SU-DHL-6 (cell line): ENCODE measurements around the gene RASL11B.

Source experiments
- H2AFZ ChIP-seq: fragments of 200-600 bp; sonication (generic); 2 replicates; pipeline ENCODE4 v1.6.1; 2014; ENCODE audit warnings: low read depth, mild to moderate bottlenecking, moderate library complexity, mixed read lengths, antibody characterized with exemption, low read length; ENCODE audit not compliant: severe bottlenecking
- H3F3A ChIP-seq: fragments of 200-600 bp; shearing (Covaris generic); 2 replicates; pipeline ENCODE4 v1.6.0; 2016; ENCODE audit warnings: antibody characterized with exemption, mild to moderate bottlenecking; ENCODE audit not compliant: insufficient read depth
- H3K27ac ChIP-seq: fragments of 200-600 bp; sonication (generic); 2 replicates; pipeline ENCODE4 v1.5.1; 2016; ENCODE audit warnings: low read depth, mild to moderate bottlenecking, low read length, moderate library complexity, mixed read lengths
- H3K27me3 ChIP-seq: fragments of 200-600 bp; sonication (generic), shearing (Covaris generic); 2 replicates; pipeline ENCODE4 v1.6.0; 2014; ENCODE audit warnings: mild to moderate bottlenecking, low read length
- H3K36me3 ChIP-seq: fragments of 200-600 bp; sonication (generic); 2 replicates; pipeline ENCODE4 v1.6.1; 2014; ENCODE audit warnings: mild to moderate bottlenecking, low read length, mixed read lengths
- H3K4me2 ChIP-seq: fragments of 300-600, 200-600 bp; shearing (Covaris generic), sonication (generic); 2 replicates; pipeline ENCODE4 v1.6.0; 2014; ENCODE audit warnings: low read length, low read depth, mild to moderate bottlenecking; ENCODE audit not compliant: poor library complexity, severe bottlenecking
- H3K4me3 ChIP-seq: fragments of 200-600 bp; sonication (generic); 2 replicates; pipeline ENCODE4 v1.5.1; 2014; ENCODE audit warnings: antibody characterized with exemption, low read length, mild to moderate bottlenecking, mixed read lengths; ENCODE audit not compliant: insufficient read depth, poor library complexity, severe bottlenecking
- H3K79me2 ChIP-seq: fragments of 200-600 bp; sonication (generic); 2 replicates; pipeline ENCODE4 v1.6.1; 2014; ENCODE audit warnings: mild to moderate bottlenecking, low read length, moderate library complexity; ENCODE audit not compliant: insufficient read depth
- H3K9ac ChIP-seq: fragments of 200-600 bp; sonication (generic); 2 replicates; pipeline ENCODE4 v1.7.0; 2014; ENCODE audit warnings: mild to moderate bottlenecking, low read length
- H3K9me2 ChIP-seq: fragments of 200-600 bp; sonication (generic); replicated peaks from 2 replicates; pipeline ENCODE4 v1.6.1; 2014; ENCODE audit warnings: low read length; ENCODE audit not compliant: insufficient read depth
- H3K9me3 ChIP-seq: fragments of 200-600 bp; sonication (generic); 2 replicates; pipeline ENCODE4 v1.6.1; 2014; ENCODE audit warnings: low read length, mixed read lengths; ENCODE audit not compliant: insufficient read depth
- H4K20me1 ChIP-seq: fragments of 200-600 bp; sonication (generic); 2 replicates; pipeline ENCODE4 v1.6.1; 2014; ENCODE audit warnings: low read depth, mild to moderate bottlenecking, antibody characterized with exemption, low read length, moderate library complexity, mixed read lengths
- CTCF ChIP-seq: fragments of 200-600 bp; sonication (generic); IDR thresholded peaks from one replicate; pipeline ENCODE4 v1.5.1; 2017; ENCODE audit warnings: antibody characterized with exemption, mild to moderate bottlenecking, low read length, moderate library complexity; ENCODE audit not compliant: insufficient read depth, poor library complexity, severe bottlenecking
- EZH2phosphoT487 ChIP-seq: fragments of 200-600 bp; sonication (generic), shearing (Covaris generic); conservative IDR thresholded peaks from 2 replicates; pipeline ENCODE4 v1.6.1; 2018; ENCODE audit warnings: mild to moderate bottlenecking, antibody characterized with exemption, low read length, moderate library complexity, mixed read lengths

Gene RASL11B

GRCh38 chr4:52876069-52876468, 14.0 kb downstream of the RASL11B start:
- H3K36me3 ChIP-seq: no peaks in the 10 kb centered on the region
- H3K79me2 ChIP-seq: no peaks in the 10 kb centered on the region
- no peaks in the 10 kb centered on the region for H3F3A ChIP-seq
- no peak overlapping the region for H3K4me3 ChIP-seq
- no peak overlapping the region for H2AFZ ChIP-seq
- no peak for TF ChIP-seq EZH2phosphoT487
- no peak for TF ChIP-seq CTCF
- no peak overlapping the region for H3K9ac ChIP-seq
- no peaks in the 10 kb centered on the region for H3K27me3 ChIP-seq
- H3K9me3 ChIP-seq: no peaks in the 10 kb centered on the region
- H3K9me2 ChIP-seq: no peaks in the 10 kb centered on the region
- H4K20me1 ChIP-seq: no peaks in the 10 kb centered on the region
- no peak overlapping the region for H3K4me2 ChIP-seq
- H3K27ac ChIP-seq: no peak overlapping the region

- no peaks in the 10 kb centered on the region for H4K20me1 ChIP-seq
- no peaks in the 10 kb centered on the region for H3K9me2 ChIP-seq
- no peaks in the 10 kb centered on the region for H3K9me3 ChIP-seq
- H3K9ac ChIP-seq: no peak overlapping the region
- no peak overlapping the region for H3K27ac ChIP-seq
- no peak overlapping the region for H3K4me3 ChIP-seq
- no peak overlapping the region for H3K4me2 ChIP-seq
- no peaks in the 10 kb centered on the region for H3K27me3 ChIP-seq
- H3F3A ChIP-seq: no peaks in the 10 kb centered on the region
- no peaks in the 10 kb centered on the region for H3K79me2 ChIP-seq
- no peak overlapping the region for H2AFZ ChIP-seq
- TF ChIP-seq EZH2phosphoT487 (no peak), CTCF (no peak)
- no peaks in the 10 kb centered on the region for H3K36me3 ChIP-seq
Observed at GRCh38 chr4:52877036-52877435, 14.9 kb downstream of the RASL11B start.

GRCh38 chr4:52877694-52878093, 15.6 kb downstream of the RASL11B start:
- Histone ChIP-seq H3K36me3 (no peaks in the 10 kb centered on the region), H3F3A (no peaks in the 10 kb centered on the region), H3K27ac (no peak overlapping the region), H3K4me3 (no peak overlapping the region), H2AFZ (no peak overlapping the region), H3K9me2 (no peaks in the 10 kb centered on the region), H3K27me3 (no peaks in the 10 kb centered on the region), H3K79me2 (no peaks in the 10 kb centered on the region), H3K4me2 (no peak overlapping the region), H3K9ac (no peak overlapping the region), H4K20me1 (no peaks in the 10 kb centered on the region), H3K9me3 (no peaks in the 10 kb centered on the region)
- TF ChIP-seq CTCF: no peak
- TF ChIP-seq EZH2phosphoT487: no peak
